ENCODE measurements around the gene HCFC1R1.

The HCFC1R1 gene

GRCh38 chr16:3047387-3047720 lies 23.6 kb upstream of the HCFC1R1 start:
- no peak overlapping the region for H3K27ac ChIP-seq (ENCODE audit: extremely low read depth, low read depth, low read length)
- ChIA-PET POLR2A (interaction anchor here (1.1 to 1.5 kb wide), 4 partner anchors 12 to 20 kb away, joined by 4 to 6 read pairs (median 4); no protein-coding TSS in a partner anchor), CTCF (interaction anchor here (0.8 to 2.0 kb wide), 4 partner anchors 11 to 80 kb away, joined by 3 to 22 read pairs (median 10); no protein-coding TSS in a partner anchor)
- no peaks in the 10 kb centered on the region for H3K4me1 ChIP-seq (ENCODE audit: control insufficient read depth, insufficient read depth, low read length)
- no peak overlapping the region for H3K4me3 ChIP-seq (ENCODE audit: low read depth, low read length)
- no peaks in the 10 kb centered on the region for H3K36me3 ChIP-seq (ENCODE audit: control insufficient read depth in 2 of 2, insufficient read depth in 1 of 2, low read length in 2 of 2)
- no peaks in the 10 kb centered on the region for H3K9me3 ChIP-seq (ENCODE audit: control insufficient read depth, insufficient read depth, low read depth, low read length)
- TF ChIP-seq, protein P1, sequence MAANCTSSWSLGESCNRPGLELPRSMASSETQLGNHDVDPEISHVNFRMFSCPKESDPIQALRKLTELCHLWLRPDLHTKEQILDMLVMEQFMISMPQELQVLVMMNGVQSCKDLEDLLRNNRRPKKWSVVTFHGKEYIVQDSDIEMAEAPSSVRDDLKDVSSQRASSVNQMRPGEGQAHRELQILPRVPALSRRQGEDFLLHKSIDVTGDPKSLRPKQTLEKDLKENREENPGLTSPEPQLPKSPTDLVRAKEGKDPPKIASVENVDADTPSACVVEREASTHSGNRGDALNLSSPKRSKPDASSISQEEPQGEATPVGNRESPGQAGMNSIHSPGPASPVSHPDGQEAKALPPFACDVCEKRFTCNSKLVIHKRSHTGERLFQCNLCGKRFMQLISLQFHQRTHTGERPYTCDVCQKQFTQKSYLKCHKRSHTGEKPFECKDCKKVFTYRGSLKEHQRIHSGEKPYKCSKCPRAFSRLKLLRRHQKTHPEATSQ (tag by site-specific recombination; IDR thresholded peaks at IDR 0.05): no peak
- TF ChIP-seq BCL11A (tag by site-specific recombination; IDR thresholded peaks at IDR 0.05; ENCODE audit: low read depth) (no peak), ZNF133 (tag by site-specific recombination; IDR thresholded peaks at IDR 0.05) (no peak), ATF2 (tag by site-specific recombination; IDR thresholded peaks at IDR 0.05; ENCODE audit: low read depth) (no peak), ZFHX2 (tag by site-specific recombination; conservative IDR thresholded peaks at IDR 0.05) (no peak), MEIS1 (CRISPR knock-in tag; IDR thresholded peaks at IDR 0.05; ENCODE audit: borderline replicate concordance) (no peak), ZBTB1 (tag by site-specific recombination; IDR thresholded peaks at IDR 0.05) (no peak), ZNF19 (tag by site-specific recombination; IDR thresholded peaks at IDR 0.05; ENCODE audit: low read depth) (no peak), ZNF16 (tag by site-specific recombination; IDR thresholded peaks at IDR 0.05; ENCODE audit: low read depth) (no peak), KLF8 (tag by site-specific recombination; IDR thresholded peaks at IDR 0.05) (no peak), HOXC10 (CRISPR knock-in tag; IDR thresholded peaks at IDR 0.05) (no peak), RBAK (tag by site-specific recombination; IDR thresholded peaks at IDR 0.05) (no peak), ZNF324 (tag by site-specific recombination; IDR thresholded peaks at IDR 0.05) (no peak), ZNF623 (tag by site-specific recombination; IDR thresholded peaks at IDR 0.05) (no peak), SCRT2 (tag by site-specific recombination; IDR thresholded peaks at IDR 0.05) (no peak), ZNF704 (tag by site-specific recombination; IDR thresholded peaks at IDR 0.05) (no peak), ZNF138 (tag by site-specific recombination; IDR thresholded peaks at IDR 0.05; ENCODE audit: borderline replicate concordance) (no peak), ZBTB20 (tag by site-specific recombination; IDR thresholded peaks at IDR 0.05) (0 out of 2 replicates have a peak, but pooled peaks have one; percentile 22), ZNF239 (tag by site-specific recombination; IDR thresholded peaks at IDR 0.05) (peak; percentile 90), HIC1 (tag by site-specific recombination; IDR thresholded peaks at IDR 0.05) (0 out of 2 replicates have a peak, but pooled peaks have one; percentile 40), ZBTB8A (tag by site-specific recombination; IDR thresholded peaks at IDR 0.05) (0 out of 2 replicates have a peak, but pooled peaks have one; percentile 21), ZNF645 (tag by site-specific recombination; IDR thresholded peaks at IDR 0.05) (no peak), ZNF37A (tag by site-specific recombination; IDR thresholded peaks at IDR 0.05) (no peak), ZBTB17 (tag by site-specific recombination; IDR thresholded peaks at IDR 0.05) (0 out of 2 replicates have a peak, but pooled peaks have one; percentile 30), ZNF350 (tag by site-specific recombination; IDR thresholded peaks at IDR 0.05) (no peak), ZNF335 (tag by site-specific recombination; conservative IDR thresholded peaks at IDR 0.05) (no peak), REPIN1 (tag by site-specific recombination; IDR thresholded peaks at IDR 0.05; ENCODE audit: low read depth) (no peak)
- TF ChIP-seq, protein P2, sequence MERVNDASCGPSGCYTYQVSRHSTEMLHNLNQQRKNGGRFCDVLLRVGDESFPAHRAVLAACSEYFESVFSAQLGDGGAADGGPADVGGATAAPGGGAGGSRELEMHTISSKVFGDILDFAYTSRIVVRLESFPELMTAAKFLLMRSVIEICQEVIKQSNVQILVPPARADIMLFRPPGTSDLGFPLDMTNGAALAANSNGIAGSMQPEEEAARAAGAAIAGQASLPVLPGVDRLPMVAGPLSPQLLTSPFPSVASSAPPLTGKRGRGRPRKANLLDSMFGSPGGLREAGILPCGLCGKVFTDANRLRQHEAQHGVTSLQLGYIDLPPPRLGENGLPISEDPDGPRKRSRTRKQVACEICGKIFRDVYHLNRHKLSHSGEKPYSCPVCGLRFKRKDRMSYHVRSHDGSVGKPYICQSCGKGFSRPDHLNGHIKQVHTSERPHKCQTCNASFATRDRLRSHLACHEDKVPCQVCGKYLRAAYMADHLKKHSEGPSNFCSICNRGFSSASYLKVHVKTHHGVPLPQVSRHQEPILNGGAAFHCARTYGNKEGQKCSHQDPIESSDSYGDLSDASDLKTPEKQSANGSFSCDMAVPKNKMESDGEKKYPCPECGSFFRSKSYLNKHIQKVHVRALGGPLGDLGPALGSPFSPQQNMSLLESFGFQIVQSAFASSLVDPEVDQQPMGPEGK (tag by site-specific recombination; IDR thresholded peaks at IDR 0.05): 0 out of 2 replicates have a peak, but pooled peaks have one; percentile 34

Data from HEK293 (cell line).